ENCODE data around the gene METTL16. TPM values are rescaled to one million over a fixed set of nuclear protein-coding genes. Genes with fewer than 3 reads are reported as not detected.

The METTL16 gene
- total RNA-seq, 1 donor: 14.8 TPM

DNA sequence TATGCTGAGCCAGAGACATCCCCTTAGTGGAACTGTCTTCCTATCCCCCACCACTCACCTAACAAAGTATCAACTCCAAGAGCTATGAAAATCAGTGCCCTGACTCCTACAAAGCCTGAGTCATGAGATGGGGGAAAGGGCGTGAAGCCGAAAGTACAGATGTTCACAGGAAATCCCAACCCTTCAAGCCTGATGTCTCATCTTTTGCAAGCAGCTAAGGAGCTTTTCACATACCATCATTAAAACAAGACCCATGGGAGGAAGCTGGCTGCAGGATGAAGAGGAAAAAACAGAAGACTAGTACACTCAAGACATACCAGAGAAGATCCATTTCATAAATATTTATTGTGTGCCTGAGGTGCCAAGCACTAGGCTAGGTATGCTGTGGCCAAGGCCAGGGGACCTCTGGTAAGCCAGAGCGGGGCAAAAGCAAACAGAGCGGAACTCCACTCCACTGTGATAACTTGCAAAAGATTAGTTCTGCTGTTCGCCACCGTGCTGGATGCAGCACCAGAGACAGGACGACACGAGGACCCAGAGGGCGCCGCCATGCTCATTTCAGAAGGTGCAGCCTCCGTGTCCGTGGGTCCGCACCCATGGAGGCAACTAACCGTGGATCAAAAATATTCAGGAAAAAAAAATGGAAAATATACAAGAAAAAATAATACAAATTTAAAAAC, 106.3 kb downstream of the METTL16 start:
- Histone ChIP-seq H3K27me3 (ENCODE audit: insufficient read depth, low read length) (no peaks in the 10 kb centered on the region), H3K4me1 (ENCODE audit: insufficient read depth, low read length) (peaks cover 46% of the 10 kb centered on the region)

DNA sequence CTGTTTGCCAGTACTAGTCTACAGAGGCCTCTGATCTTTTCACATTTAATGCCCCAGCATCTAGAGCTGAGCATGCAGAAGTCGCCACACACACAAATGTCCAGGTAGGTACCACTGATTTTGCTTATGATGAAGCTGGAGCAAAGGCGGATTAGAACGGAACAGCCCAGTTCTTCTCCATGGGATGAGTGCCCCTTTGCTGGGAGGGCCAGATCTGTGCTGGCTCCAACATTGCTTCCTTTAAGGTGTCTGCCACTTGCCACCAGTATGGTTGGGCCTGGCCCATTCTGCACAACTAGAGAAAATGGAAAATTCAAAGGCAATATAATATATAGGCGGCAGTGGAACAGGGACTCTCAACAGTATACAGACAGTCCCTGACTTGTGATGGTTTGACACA, 108.6 kb downstream of the METTL16 start:
- Histone ChIP-seq H3K79me2 (ENCODE audit: insufficient read depth, low read length) (peaks cover 21% of the 10 kb centered on the region), H3K4me3 (ENCODE audit: insufficient read depth, low read length) (no peak overlapping the region), H3K9me3 (ENCODE audit: low read depth, low read length) (no peaks in the 10 kb centered on the region), H3K36me3 (ENCODE audit: insufficient read depth, low read length) (no peaks in the 10 kb centered on the region), H3K27ac (ENCODE audit: low read depth, low read length) (no peak overlapping the region), H2AFZ (ENCODE audit: low read length) (no peak overlapping the region), H3K4me1 (ENCODE audit: insufficient read depth, low read length) (peaks cover 55% of the 10 kb centered on the region), H4K20me1 (ENCODE audit: insufficient read depth, low read length) (no peaks in the 10 kb centered on the region), H3K4me2 (ENCODE audit: insufficient read depth, low read length) (no peak overlapping the region), H3K27me3 (ENCODE audit: insufficient read depth, low read length) (no peaks in the 10 kb centered on the region)
- peak; percentile 69 for DNase-seq (ENCODE audit: insufficient read length, low spot score, missing footprints)
- TF ChIP-seq, protein P1, sequence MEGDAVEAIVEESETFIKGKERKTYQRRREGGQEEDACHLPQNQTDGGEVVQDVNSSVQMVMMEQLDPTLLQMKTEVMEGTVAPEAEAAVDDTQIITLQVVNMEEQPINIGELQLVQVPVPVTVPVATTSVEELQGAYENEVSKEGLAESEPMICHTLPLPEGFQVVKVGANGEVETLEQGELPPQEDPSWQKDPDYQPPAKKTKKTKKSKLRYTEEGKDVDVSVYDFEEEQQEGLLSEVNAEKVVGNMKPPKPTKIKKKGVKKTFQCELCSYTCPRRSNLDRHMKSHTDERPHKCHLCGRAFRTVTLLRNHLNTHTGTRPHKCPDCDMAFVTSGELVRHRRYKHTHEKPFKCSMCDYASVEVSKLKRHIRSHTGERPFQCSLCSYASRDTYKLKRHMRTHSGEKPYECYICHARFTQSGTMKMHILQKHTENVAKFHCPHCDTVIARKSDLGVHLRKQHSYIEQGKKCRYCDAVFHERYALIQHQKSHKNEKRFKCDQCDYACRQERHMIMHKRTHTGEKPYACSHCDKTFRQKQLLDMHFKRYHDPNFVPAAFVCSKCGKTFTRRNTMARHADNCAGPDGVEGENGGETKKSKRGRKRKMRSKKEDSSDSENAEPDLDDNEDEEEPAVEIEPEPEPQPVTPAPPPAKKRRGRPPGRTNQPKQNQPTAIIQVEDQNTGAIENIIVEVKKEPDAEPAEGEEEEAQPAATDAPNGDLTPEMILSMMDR (IDR thresholded peaks at IDR 0.05; ENCODE audit: extremely low read depth, low read depth, low read length): no peak

More for the DNA sequence above, 106.3 kb downstream of the METTL16 start:
- Histone ChIP-seq H4K20me1 (ENCODE audit: insufficient read depth, low read length) (no peaks in the 10 kb centered on the region), H3K36me3 (ENCODE audit: insufficient read depth, low read length) (no peaks in the 10 kb centered on the region), H2AFZ (ENCODE audit: low read length) (no peak overlapping the region), H3K27ac (ENCODE audit: low read depth, low read length) (peak overlapping the region; percentile 91), H3K9me3 (ENCODE audit: low read depth, low read length) (no peaks in the 10 kb centered on the region), H3K4me2 (ENCODE audit: insufficient read depth, low read length) (peak overlapping the region; percentile 77), H3K4me3 (ENCODE audit: insufficient read depth, low read length) (no peak overlapping the region), H3K79me2 (ENCODE audit: insufficient read depth, low read length) (peaks cover 3% of the 10 kb centered on the region)
- DNase-seq (ENCODE audit: insufficient read length, low spot score, missing footprints): peak; percentile 96
- TF ChIP-seq, protein P1 (IDR thresholded peaks at IDR 0.05; ENCODE audit: extremely low read depth, low read depth, low read length): no peak

DNA sequence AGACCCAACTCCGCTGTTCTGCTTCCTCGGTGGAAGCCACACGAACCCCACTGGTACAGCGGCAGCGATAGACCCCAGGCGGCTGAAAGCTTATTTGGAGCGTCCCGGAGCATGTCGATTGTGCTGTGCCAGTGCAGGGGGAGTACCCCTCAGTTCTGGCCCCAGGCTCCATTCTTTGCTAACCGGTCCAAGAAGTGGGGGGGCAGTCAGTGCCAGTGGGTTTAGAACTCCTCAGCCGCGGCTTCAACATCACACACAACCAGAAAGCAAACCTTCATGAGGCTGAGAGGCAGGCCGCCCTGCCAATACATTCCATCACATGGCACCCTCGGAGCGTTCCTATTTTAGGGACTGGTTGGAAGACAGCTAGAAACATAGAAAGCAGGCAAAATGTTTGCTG, 109.1 kb downstream of the METTL16 start:
- no peaks in the 10 kb centered on the region for H3K9me3 ChIP-seq (ENCODE audit: low read depth, low read length)
- H4K20me1 ChIP-seq (ENCODE audit: insufficient read depth, low read length): no peaks in the 10 kb centered on the region
- H3K36me3 ChIP-seq (ENCODE audit: insufficient read depth, low read length): no peaks in the 10 kb centered on the region
- peaks cover 26% of the 10 kb centered on the region for H3K79me2 ChIP-seq (ENCODE audit: insufficient read depth, low read length)
- H3K4me2 ChIP-seq (ENCODE audit: insufficient read depth, low read length): peak overlapping the region; percentile 98
- peak overlapping the region; percentile 69 for H3K4me3 ChIP-seq (ENCODE audit: insufficient read depth, low read length)
- H3K27ac ChIP-seq (ENCODE audit: low read depth, low read length): peak overlapping the region; percentile 72
- DNase-seq (ENCODE audit: insufficient read length, low spot score, missing footprints): peak; percentile 58
- no peaks in the 10 kb centered on the region for H3K27me3 ChIP-seq (ENCODE audit: insufficient read depth, low read length)
- H3K4me1 ChIP-seq (ENCODE audit: insufficient read depth, low read length): peaks cover 56% of the 10 kb centered on the region
- TF ChIP-seq, protein P1 (IDR thresholded peaks at IDR 0.05; ENCODE audit: extremely low read depth, low read depth, low read length): no peak
- peak overlapping the region; percentile 31 for H2AFZ ChIP-seq (ENCODE audit: low read length)

DNA sequence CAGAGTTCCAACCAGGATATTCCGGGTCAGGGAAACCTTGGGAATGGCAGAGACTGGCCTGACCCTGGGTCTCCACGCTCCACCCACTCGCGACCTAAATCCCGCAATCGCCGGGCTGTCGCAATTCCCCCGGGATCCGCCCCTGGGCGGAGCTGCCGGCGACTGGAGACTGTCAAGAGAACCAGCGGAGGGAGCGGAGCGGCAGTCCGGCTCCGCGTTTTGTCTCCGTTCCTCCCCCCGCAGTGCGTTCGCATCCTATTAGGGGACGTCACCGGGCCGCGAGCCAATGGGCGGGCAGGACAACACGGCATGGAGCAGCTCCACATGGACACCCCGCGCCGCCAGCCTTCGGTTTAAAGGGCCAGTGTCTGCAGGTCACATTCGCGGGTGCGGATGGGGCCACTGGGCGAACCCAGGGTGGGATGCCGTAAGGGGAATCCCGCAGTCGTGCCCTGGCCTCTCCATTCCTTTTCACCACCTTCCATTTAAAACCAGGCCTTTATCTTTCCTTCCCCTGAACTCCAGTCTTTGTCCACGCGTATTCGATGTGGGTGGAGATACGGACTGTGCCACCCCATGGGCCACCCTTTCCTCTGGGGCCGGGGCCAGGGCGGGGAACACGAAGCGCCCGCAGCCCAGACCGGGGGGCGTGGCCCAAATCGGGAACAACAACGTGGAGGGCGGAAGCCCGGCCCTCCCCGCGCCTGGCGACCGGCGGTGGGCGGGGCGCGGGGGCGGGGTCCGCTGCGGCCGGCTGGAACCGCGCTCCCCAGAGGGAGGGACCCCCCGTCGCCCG, 110.1 kb downstream of the METTL16 start:
- TF ChIP-seq, protein P1 (IDR thresholded peaks at IDR 0.05; ENCODE audit: extremely low read depth, low read depth, low read length): no peak
- peaks cover 55% of the 10 kb centered on the region for H3K4me1 ChIP-seq (ENCODE audit: insufficient read depth, low read length)
- DNase-seq (ENCODE audit: insufficient read length, low spot score, missing footprints): peak; percentile 99
- peak overlapping the region; percentile 98 for H3K4me3 ChIP-seq (ENCODE audit: insufficient read depth, low read length)
- peaks cover 30% of the 10 kb centered on the region for H3K79me2 ChIP-seq (ENCODE audit: insufficient read depth, low read length)
- H3K27ac ChIP-seq (ENCODE audit: low read depth, low read length): peak overlapping the region; percentile 100
- peak overlapping the region; percentile 98 for H3K4me2 ChIP-seq (ENCODE audit: insufficient read depth, low read length)
- H2AFZ ChIP-seq (ENCODE audit: low read length): peak overlapping the region; percentile 89
- H4K20me1 ChIP-seq (ENCODE audit: insufficient read depth, low read length): no peaks in the 10 kb centered on the region
- no peaks in the 10 kb centered on the region for H3K9me3 ChIP-seq (ENCODE audit: low read depth, low read length)
- no peaks in the 10 kb centered on the region for H3K36me3 ChIP-seq (ENCODE audit: insufficient read depth, low read length)
- H3K27me3 ChIP-seq (ENCODE audit: insufficient read depth, low read length): no peaks in the 10 kb centered on the region

All from osteoblast (primary cell).